HG03025 (cell line): ENCODE data around the gene CDC42EP4.
"Not testable (repeated sequence)": the region's sequence is repeated elsewhere in the genome, so short reads cannot be mapped to it uniquely, and the experiment has no call there.

Experiments used
- ATAC-seq: cut with Tn5 transposase; IDR thresholded peaks from one replicate; pipeline ENCODE4 v1.9.1; 2021; ENCODE audit warnings: mild to moderate bottlenecking, moderate library complexity; ENCODE audit not compliant: unreplicated experiment, low FRiP score

CDC42EP4 gene

DNA sequence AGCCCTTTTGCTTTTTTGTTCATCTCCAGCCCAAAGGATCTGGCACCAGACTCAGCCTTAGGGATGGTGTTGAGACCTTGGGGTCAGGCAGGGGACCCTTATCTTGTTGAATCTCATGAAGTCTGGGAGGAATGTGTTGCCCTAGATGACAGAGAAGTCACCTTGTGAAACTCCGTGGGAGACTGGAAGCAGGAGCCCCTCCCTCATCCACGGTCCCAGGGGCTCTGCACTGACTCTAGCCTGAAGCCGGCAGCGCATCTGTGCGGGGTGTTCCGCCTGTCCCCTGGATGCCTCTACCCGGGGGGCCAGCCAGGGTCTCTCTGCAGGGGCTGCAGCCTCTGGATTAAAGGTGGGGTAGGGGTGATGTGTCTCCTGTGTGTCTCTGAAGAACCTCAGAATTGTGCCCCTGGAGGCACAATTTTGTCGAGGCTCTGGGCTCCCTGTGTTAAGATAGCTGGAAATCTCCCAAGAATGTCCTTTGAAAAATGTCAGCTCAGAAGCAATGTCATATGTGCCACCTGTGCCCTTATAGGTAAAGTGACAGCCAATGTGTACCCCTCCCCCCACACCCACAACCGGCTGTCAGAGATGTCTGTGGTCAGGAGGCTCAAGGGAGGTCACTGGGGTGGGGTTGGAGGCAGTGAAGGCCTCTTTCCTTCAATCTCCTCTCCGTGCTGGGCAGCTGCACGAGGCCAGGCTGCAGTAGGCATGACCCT is 32.1 kb upstream of the CDC42EP4 start:
- no peak for ATAC-seq

DNA sequence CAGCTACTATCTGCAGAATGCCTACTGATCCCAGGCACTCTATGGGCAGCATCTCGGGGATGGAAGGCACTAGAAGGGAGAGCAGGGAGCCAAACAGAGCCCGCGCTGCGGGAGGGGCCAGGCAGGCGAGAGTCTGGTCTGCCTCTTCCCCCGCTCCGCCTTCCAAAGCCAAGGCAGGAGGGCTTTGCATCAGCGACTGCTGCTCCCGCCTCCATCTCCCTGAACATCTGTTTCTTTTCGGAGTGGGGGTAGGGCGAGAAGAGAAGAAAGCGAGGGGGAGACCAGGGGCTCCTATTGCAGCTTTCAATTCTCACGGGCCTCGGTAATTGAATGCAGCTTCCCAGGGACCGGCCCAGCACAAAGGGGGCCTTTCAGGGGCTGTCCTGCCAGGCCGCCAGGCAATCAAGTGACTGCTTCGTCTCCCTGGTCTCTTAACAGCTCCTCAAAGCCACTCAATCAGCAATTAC is 31.4 kb upstream of the CDC42EP4 start:
- ATAC-seq, result no peak

- ATAC-seq, result no peak
Measured at GRCh38 chr17:73342541-73343167, 30.9 kb upstream of the CDC42EP4 start.

DNA sequence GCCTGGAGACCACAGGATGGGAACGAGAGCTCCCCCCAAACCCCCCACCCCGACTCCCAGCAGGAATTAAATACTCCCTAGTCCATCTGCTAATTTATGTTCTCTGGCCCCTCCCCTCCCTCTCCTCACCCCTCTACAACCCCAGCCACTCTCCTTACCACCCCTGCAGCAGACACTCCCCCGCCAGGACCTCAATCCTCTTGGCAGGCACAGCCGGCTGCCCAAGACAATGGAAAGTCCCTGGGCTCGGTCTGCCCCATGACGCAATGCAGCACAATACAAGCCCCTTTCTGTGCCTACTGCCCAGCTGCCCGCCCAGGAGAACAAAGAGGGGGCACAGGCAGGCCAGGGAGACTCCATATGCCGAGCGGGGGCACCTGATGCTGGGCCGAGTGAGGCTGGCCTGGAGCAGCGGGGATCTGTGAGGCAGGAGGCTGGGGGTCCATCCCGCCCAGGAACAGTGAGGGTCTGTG is 30.3 kb upstream of the CDC42EP4 start:
- no peak for ATAC-seq

DNA sequence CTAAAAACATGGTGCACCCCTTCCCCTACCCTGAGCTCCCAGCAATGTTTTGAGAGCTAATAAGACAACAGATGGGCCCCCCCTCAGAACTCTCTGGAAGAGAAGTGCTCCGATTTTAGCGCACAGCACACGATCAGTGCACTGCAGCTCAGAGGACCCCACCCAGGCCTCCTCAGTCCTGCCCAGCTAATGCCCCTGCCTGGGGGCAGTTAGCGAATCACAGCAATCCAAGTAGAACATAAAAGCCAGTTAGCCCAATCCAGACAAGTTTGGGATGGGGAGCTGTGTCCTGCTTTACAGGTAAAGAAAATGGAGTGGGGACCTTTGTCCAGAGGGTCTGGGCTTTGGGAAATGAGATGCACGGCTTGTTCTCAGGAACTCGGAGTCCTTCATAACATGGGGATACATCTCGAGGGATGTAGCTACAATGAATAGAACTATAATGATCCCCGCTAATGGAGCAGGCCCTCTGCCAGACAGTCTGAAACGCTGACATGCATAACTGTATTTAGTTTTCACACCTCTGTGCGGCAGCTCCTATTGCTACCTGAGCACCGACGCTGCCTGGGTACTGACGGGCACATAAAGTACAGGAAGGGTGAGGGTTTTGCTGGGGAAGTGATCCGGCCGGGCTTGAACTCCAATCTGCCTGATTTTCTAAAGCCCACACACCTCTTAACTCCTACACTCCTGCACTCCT is 29.7 kb upstream of the CDC42EP4 start:
- no peak for ATAC-seq

- no peak for ATAC-seq
Measured at GRCh38 chr17:73340093-73340596, 28.3 kb upstream of the CDC42EP4 start.

DNA sequence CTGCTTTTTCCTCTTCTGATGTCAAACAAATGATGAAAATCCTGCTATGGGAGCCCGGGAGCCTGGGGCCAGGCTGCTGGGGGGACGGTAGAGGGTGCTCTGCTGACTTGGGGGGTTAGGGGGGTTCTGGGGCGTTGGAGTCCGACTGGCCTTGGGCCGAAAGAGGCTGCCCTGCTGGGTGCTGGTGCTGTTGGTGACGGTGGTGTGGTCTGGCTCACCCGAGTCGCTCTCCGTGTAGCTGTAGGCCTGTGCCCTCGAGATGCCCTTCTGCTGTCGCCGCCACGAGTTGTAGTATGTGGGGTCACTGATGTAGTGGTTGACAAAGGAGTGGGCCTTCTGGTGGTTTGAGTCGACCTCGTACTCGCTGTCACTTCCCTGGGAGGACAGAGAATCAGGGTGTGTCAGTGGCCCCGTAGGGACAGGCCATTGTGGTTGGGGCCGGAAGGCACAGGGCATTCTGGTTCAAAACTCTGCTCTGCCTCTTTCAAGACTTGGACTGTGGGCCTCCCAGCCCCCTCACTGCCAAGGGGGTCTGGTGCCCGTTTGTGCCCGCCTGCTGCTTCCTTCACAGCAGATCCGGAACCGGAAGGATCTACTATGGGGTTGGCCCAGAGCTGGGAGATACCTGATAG is 26.9 kb upstream of the CDC42EP4 start:
- ATAC-seq, result no peak

- ATAC-seq, result no peak
Measured at GRCh38 chr17:73338050-73338521, 26.3 kb upstream of the CDC42EP4 start.

GRCh38 chr17:73337330-73337710 is 25.5 kb upstream of the CDC42EP4 start:
- no peak for ATAC-seq

- ATAC-seq, result no peak
Measured at GRCh38 chr17:73336408-73337329, 24.9 kb upstream of the CDC42EP4 start.

- ATAC-seq, result no peak
Measured at GRCh38 chr17:73335591-73336407, 24.0 kb upstream of the CDC42EP4 start.

- ATAC-seq, result no peak
Measured at GRCh38 chr17:73334771-73335513, 23.1 kb upstream of the CDC42EP4 start.

- not testable (repeated sequence) for ATAC-seq
Measured at GRCh38 chr17:73333445-73333844, 21.6 kb upstream of the CDC42EP4 start.

GRCh38 chr17:73331060-73331459 is 19.3 kb upstream of the CDC42EP4 start:
- no peak for ATAC-seq

DNA sequence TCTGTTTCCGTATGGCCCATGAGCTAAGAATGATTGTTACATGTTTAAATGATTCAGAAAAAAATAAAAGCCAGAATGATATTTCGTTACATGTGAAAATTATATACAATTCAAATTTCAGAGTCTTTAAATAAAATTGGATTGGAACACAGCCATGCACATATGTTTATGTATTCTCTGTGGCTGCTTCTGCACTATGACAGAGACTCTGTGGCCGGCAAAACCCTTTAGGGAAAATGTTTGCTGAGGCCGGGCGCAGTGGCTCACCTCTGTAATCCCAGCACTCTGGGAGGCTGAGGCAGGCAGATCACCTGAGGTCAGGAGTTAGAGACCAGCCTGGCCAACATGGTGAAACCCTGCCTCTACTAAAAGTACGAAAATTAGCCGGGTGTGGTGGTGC is 15.9 kb upstream of the CDC42EP4 start:
- no peak for ATAC-seq

GRCh38 chr17:73325527-73325842 is 13.7 kb upstream of the CDC42EP4 start:
- no peak for ATAC-seq

GRCh38 chr17:73324711-73325526 is 13.1 kb upstream of the CDC42EP4 start:
- ATAC-seq, result no peak

DNA sequence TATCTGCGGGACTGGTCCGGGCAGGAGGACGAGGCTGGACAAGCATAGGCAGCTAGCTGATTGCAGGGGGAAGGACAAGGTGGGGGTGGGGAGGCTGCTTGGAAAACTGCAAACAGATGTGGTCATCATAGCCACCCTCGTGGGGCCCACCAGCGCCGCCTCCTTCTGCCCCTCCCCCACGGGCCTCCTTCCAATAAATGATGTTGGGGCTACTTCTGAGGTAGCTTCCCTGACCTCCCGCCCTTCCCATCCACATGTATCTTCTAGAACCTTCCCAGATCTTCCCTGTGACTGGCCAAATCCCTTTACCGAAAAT is 12.3 kb upstream of the CDC42EP4 start:
- ATAC-seq, result no peak
